Breast epithelium (tissue), 4 donors: ENCODE results near the gene LEMD1. TPM values are rescaled to one million over a fixed set of nuclear protein-coding genes. Genes with fewer than 3 reads are reported as not detected.

Experiments
- DNase-seq, 2 donors: peaks; one replicate each; pipeline ENCODE4 v3.0.0-alpha.2; 2019; ENCODE audit warnings: low spot score in 2 of 2
- H3K27ac ChIP-seq, 2 donors: fragments of 200-600 bp; sonication (generic) in 1 of 2; one replicate each; pipeline ENCODE4 v1.5.1; 2016 to 2019; ENCODE audit warnings: mild to moderate bottlenecking in 1 of 2
- H3K27me3 ChIP-seq, 2 donors: fragments of 200-600 bp; sonication (generic) in 1 of 2; one replicate each; pipeline versions ENCODE4 v1.5.1 to v1.6.0; 2017 to 2019; ENCODE audit warnings: control low read depth in 1 of 2, mild to moderate bottlenecking in 1 of 2
- H3K36me3 ChIP-seq: fragments of 200-600 bp; one replicate; pipeline ENCODE4 v1.5.1; 2019
- H3K4me1 ChIP-seq, 2 donors: fragments of 200-600 bp; sonication (generic); one replicate each; pipeline ENCODE4 v1.5.1; 2016 to 2019; ENCODE audit warnings: control low read depth in 1 of 2
- H3K4me3 ChIP-seq, 3 donors: fragments of 200-600 bp; sonication (generic); 1 replicate in 2 of 3; 2 replicates in 1 of 3; pipeline ENCODE4 v1.5.1; 2016 to 2019; ENCODE audit warnings: mild to moderate bottlenecking in 3 of 3, moderate library complexity in 2 of 3
- H3K9me3 ChIP-seq, 2 donors: fragments of 200-600 bp; sonication (generic) in 1 of 2; one replicate each; pipeline ENCODE4 v1.5.1; 2016 to 2019; ENCODE audit warnings: control low read depth in 1 of 2
- POLR2A ChIP-seq: fragments of 450-650 bp; IDR thresholded peaks from one replicate; pipeline ENCODE4 v1.6.1; 2016; ENCODE audit warnings: antibody characterized with exemption, mild to moderate bottlenecking, moderate library complexity
- POLR2AphosphoS5 ChIP-seq, 3 donors: sonication (generic); formaldehyde crosslinking; IDR thresholded peaks; one replicate each; pipeline ENCODE4 v1.6.1; 2017; ENCODE audit warnings: antibody characterized with exemption in 3 of 3
- intact Hi-C: fragments of 100-400 bp; cut with DNase I; formaldehyde crosslinking; loops from one replicate; pipeline ENCODE4 v1.15.1; 2023; ENCODE audit warnings: low total_unique reads
- total RNA-seq, 3 donors: library from RNA; depleted of rRNA; stranded (reverse); fragments of >200 nt; gene quantifications; one replicate each; pipeline ENCODE4 v1.1.0, GENCODE V29; 2016
- TF ChIP-seq, protein P1 (sequence below), 3 donors: fragments of 450-650 bp; IDR thresholded peaks; one replicate each; pipeline ENCODE4 v1.5.1; 2016 to 2017; ENCODE audit warnings: antibody characterized with exemption in 3 of 3, mild to moderate bottlenecking in 3 of 3, moderate library complexity in 3 of 3

The LEMD1 gene
- total RNA-seq, 3 donors from 2014 or later, result 6.1 TPM; not detected in 2

GRCh38 chr1:205456868-205457745, 35.3 kb upstream of the LEMD1 start:
- Histone ChIP-seq H3K4me1 (peaks cover 0 to 8% of the 10 kb centered on the region in 2 donors), H3K36me3 (no peaks in the 10 kb centered on the region), H3K9me3 (no peaks in the 10 kb centered on the region), H3K4me3 (peak overlapping the region; percentile 4 to 61 (median 39)), H3K27ac (no peak overlapping the region), H3K27me3 (peaks cover 11 to 68% of the 10 kb centered on the region in 2 donors)
- TF ChIP-seq POLR2A, result no peak
- no peak for TF ChIP-seq POLR2AphosphoS5 (IDR thresholded peaks at IDR 0.05)
- TF ChIP-seq, protein P1, sequence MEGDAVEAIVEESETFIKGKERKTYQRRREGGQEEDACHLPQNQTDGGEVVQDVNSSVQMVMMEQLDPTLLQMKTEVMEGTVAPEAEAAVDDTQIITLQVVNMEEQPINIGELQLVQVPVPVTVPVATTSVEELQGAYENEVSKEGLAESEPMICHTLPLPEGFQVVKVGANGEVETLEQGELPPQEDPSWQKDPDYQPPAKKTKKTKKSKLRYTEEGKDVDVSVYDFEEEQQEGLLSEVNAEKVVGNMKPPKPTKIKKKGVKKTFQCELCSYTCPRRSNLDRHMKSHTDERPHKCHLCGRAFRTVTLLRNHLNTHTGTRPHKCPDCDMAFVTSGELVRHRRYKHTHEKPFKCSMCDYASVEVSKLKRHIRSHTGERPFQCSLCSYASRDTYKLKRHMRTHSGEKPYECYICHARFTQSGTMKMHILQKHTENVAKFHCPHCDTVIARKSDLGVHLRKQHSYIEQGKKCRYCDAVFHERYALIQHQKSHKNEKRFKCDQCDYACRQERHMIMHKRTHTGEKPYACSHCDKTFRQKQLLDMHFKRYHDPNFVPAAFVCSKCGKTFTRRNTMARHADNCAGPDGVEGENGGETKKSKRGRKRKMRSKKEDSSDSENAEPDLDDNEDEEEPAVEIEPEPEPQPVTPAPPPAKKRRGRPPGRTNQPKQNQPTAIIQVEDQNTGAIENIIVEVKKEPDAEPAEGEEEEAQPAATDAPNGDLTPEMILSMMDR (IDR thresholded peaks at IDR 0.05), result no peak
- intact Hi-C loops, result no loop called here
- no peak for DNase-seq

GRCh38 chr1:205456383-205456867, 34.6 kb upstream of the LEMD1 start:
- H3K36me3 ChIP-seq, result no peaks in the 10 kb centered on the region
- H3K27ac ChIP-seq, result no peak overlapping the region
- intact Hi-C loops, result no loop called here
- DNase-seq, result no peak
- peak overlapping the region; percentile 4 to 61 (median 39) for H3K4me3 ChIP-seq
- H3K9me3 ChIP-seq, result no peaks in the 10 kb centered on the region
- TF ChIP-seq, protein P1 (IDR thresholded peaks at IDR 0.05), result no peak
- TF ChIP-seq POLR2A (no peak), POLR2AphosphoS5 (IDR thresholded peaks at IDR 0.05) (no peak)
- peaks cover 11 to 70% of the 10 kb centered on the region in 2 donors for H3K27me3 ChIP-seq
- H3K4me1 ChIP-seq, result peaks cover 0 to 8% of the 10 kb centered on the region in 2 donors

GRCh38 chr1:205455581-205456382, 33.9 kb upstream of the LEMD1 start, which contains the start of gene BLACAT1:
Gene BLACAT1, minus strand, starts transcription at chr1:205456045.
- Histone ChIP-seq H3K27ac (no peak within 1 kb of the TSS), H3K4me1 (peaks cover 0 to 8% of the 10 kb centered on the region in 2 donors), H3K9me3 (no peaks in the 10 kb centered on the region), H3K36me3 (no peaks in the 10 kb centered on the region), H3K4me3 (peak within 1 kb of the TSS; percentile 4 to 61 (median 39)), H3K27me3 (peaks cover 11 to 75% of the 10 kb centered on the region in 2 donors)
- no peak for DNase-seq
- TF ChIP-seq POLR2AphosphoS5 (IDR thresholded peaks at IDR 0.05) (no peak), POLR2A (no peak)
- TF ChIP-seq, protein P1 (IDR thresholded peaks at IDR 0.05), result no peak
- intact Hi-C loops, result no loop called here

DNA sequence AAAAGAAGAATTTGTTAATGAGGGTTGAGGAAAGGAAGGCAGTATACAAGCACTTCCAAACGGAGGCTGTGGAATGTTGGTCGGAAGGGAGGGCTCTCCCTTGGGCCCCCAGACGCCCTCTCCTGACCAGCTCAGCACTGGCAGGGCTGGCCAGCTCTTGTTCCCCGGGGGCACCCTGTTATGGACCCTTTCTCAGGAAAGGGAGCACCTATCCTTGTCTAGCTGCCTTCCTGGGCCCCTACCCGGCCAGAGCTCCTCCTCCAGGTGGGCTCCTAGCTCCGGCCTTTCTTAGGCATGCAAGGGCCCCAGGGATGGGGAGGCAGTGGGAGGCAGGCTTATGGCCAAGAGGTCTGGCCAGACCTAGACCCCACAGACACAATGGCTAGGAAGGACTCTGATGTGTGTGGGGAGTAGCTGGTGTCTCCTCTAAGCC, 33.1 kb upstream of the LEMD1 start:
- no peak for DNase-seq
- peaks cover 0 to 8% of the 10 kb centered on the region in 2 donors for H3K4me1 ChIP-seq
- no peak overlapping the region for H3K27ac ChIP-seq
- H3K4me3 ChIP-seq, result no peak overlapping the region
- no peaks in the 10 kb centered on the region for H3K36me3 ChIP-seq
- no peak for TF ChIP-seq POLR2AphosphoS5 (IDR thresholded peaks at IDR 0.05)
- TF ChIP-seq, protein P1 (IDR thresholded peaks at IDR 0.05), result no peak
- no peak for TF ChIP-seq POLR2A
- peaks cover 11 to 71% of the 10 kb centered on the region in 2 donors for H3K27me3 ChIP-seq
- H3K9me3 ChIP-seq, result no peaks in the 10 kb centered on the region
- intact Hi-C loops, result no loop called here
